Heart left ventricle (tissue), 13 donors: ENCODE data around the gene SLC6A13.

ENCODE experiments used
- CTCF ChIP-seq, 12 donors: fragments of 200-600 bp; sonication (generic) in 4 of 12; IDR thresholded peaks; one replicate each; pipeline versions ENCODE4 v1.5.0 to v1.8.0; 2018 to 2022; ENCODE audit warnings: antibody characterized with exemption in 12 of 12, mild to moderate bottlenecking in 5 of 12
- POLR2A ChIP-seq, 2 donors: fragments of 450-650 bp; IDR thresholded peaks; one replicate each; pipeline ENCODE4 v1.6.1; 2017; ENCODE audit warnings: antibody characterized with exemption in 2 of 2, mild to moderate bottlenecking in 2 of 2, moderate library complexity in 2 of 2
- donor health status: ischemic (EF 13 %, LVEDD 7.1; RV severe dilation, severe dysfunction).
- donor health status: DM: no; HTN: yes; CAD: no.
- donor health status: DM: no; HTN: no; CAD: no.
- donor health status: ischemic (EF 25% LVEDD 6.9; RV normal size, moderate dysfunction).
- donor health status: ischemic (EF 25% LVEDD 5.7; RV mildly dilated, moderate dysfunction).
- donor health status: ischemic (EF 35%, LVEDD 5.7; RV mildly dilated, moderate dysfunction).
- donor health status: nonischemic (EF 11% LVEDD 7.7; RV severe dilation, severe dysfunction).
- donor health status: DM: yes; HTN: yes; CAD: no.
- donor health status: PGD.
- donor health status: ischemic (EF 29% LVEDD 5.4; RV normal size, mild dysfunction).
- donor health status: nonischemic (EF 23%, LVEDD 6.1; RV moderate dilation, normal function).

- TF ChIP-seq CTCF (IDR thresholded peaks at IDR 0.05) (no peak), POLR2A (IDR thresholded peaks at IDR 0.05) (no peak)
Observed at GRCh38 chr12:182381-182892, 80.2 kb downstream of the SLC6A13 start.
